ENCODE results near the gene WEE1. TPM values are rescaled to one million over a fixed set of nuclear protein-coding genes. Genes with fewer than 3 reads are reported as not detected.
"Not testable (repeated sequence)": the region's sequence is repeated elsewhere in the genome, so short reads cannot be mapped to it uniquely, and the experiment has no call there.

WEE1 gene
- total RNA-seq, 1 donor from 2014 or later = 38.3 TPM

- ATAC-seq (no peak), DNase-seq (no peak)
- intact Hi-C loops (cut with micrococcal nuclease) = no loop called here
Measured at GRCh38 chr11:9580894-9581293, 7.4 kb downstream of the WEE1 start.

- intact Hi-C loops (cut with micrococcal nuclease) = no loop called here
- no peak for DNase-seq
- ATAC-seq = no peak
Measured at GRCh38 chr11:9581556-9582161, 8.2 kb downstream of the WEE1 start.

- ATAC-seq = peak; percentile 60
- intact Hi-C loops (cut with micrococcal nuclease) = no loop called here
- DNase-seq = no peak
Measured at GRCh38 chr11:9590717-9591116, 17.2 kb downstream of the WEE1 start.

GRCh38 chr11:9594267-9595046, 21.0 kb downstream of the WEE1 start:
- intact Hi-C loops (cut with micrococcal nuclease) = no loop called here
- ATAC-seq = no peak
- no peak for DNase-seq

- intact Hi-C loops (cut with micrococcal nuclease) = no loop called here
- no peak for ATAC-seq
- no peak for DNase-seq
Measured at GRCh38 chr11:9596926-9597464, 23.5 kb downstream of the WEE1 start.

GRCh38 chr11:9600166-9600565, 26.7 kb downstream of the WEE1 start:
- intact Hi-C loops (cut with micrococcal nuclease) = no loop called here
- no peak for ATAC-seq

GRCh38 chr11:9600644-9601036, 27.2 kb downstream of the WEE1 start:
- DNase-seq (no peak), ATAC-seq (no peak)
- intact Hi-C loops (cut with micrococcal nuclease) = no loop called here

More at GRCh38 chr11:9600166-9600565, 26.7 kb downstream of the WEE1 start:
- no peak for DNase-seq

- intact Hi-C loops (cut with micrococcal nuclease) = no loop called here
- ATAC-seq (peak; percentile 56), DNase-seq (no peak)
Measured at GRCh38 chr11:9601037-9601875, 27.8 kb downstream of the WEE1 start.

- intact Hi-C loops (cut with micrococcal nuclease) = no loop called here
- no peak for ATAC-seq
- no peak for DNase-seq
Measured at GRCh38 chr11:9601876-9602199, 28.4 kb downstream of the WEE1 start.

- DNase-seq; ATAC-seq; intact Hi-C loops (cut with micrococcal nuclease): not testable (repeated sequence)
Measured at GRCh38 chr11:9603214-9603613, 29.7 kb downstream of the WEE1 start.

GRCh38 chr11:9604134-9604533, 30.7 kb downstream of the WEE1 start:
- intact Hi-C loops (cut with micrococcal nuclease) = no loop called here
- no peak for ATAC-seq

GRCh38 chr11:9605742-9606141, 32.3 kb downstream of the WEE1 start:
- no peak for ATAC-seq
- intact Hi-C loops (cut with micrococcal nuclease) = no loop called here
- no peak for DNase-seq

More at GRCh38 chr11:9604134-9604533, 30.7 kb downstream of the WEE1 start:
- no peak for DNase-seq

GRCh38 chr11:9606809-9607510, 33.5 kb downstream of the WEE1 start:
- DNase-seq = no peak
- intact Hi-C loops (cut with micrococcal nuclease) = no loop called here
- no peak for ATAC-seq

- DNase-seq = no peak
- intact Hi-C loops (cut with micrococcal nuclease) = no loop called here
- no peak for ATAC-seq
Measured at GRCh38 chr11:9607511-9607899, 34.0 kb downstream of the WEE1 start.

- DNase-seq = no peak
- intact Hi-C loops (cut with micrococcal nuclease) = no loop called here
- no peak for ATAC-seq
Measured at GRCh38 chr11:9609002-9609759, 35.7 kb downstream of the WEE1 start.

- DNase-seq = no peak
- no peak for ATAC-seq
- intact Hi-C loops (cut with micrococcal nuclease) = loop anchor here (5.0 kb wide), 1 partner anchor 137 kb away; no protein-coding TSS in a partner anchor
Measured at GRCh38 chr11:9609841-9610240, 36.4 kb downstream of the WEE1 start.

GRCh38 chr11:9613118-9613829, 39.8 kb downstream of the WEE1 start:
- intact Hi-C loops (cut with micrococcal nuclease) = loop anchor here (5.0 kb wide), 1 partner anchor 134 kb away; no protein-coding TSS in a partner anchor
- DNase-seq = peak; percentile 95
- peak; percentile 91 for ATAC-seq
